Activated naive CD4-positive, alpha-beta T cell treated with Interleukin-2 at 50 U/mL for 16 hours (primary cell): ENCODE data around the gene MIS18BP1.
"Not testable (repeated sequence)": the region's sequence is repeated elsewhere in the genome, so short reads cannot be mapped to it uniquely, and the experiment has no call there.

Experiments
- DNase-seq: peaks from one replicate; pipeline ENCODE4 v3.0.0-alpha.2; 2020

The MIS18BP1 gene

GRCh38 chr14:45253070-45253753 is at the start of gene MIS18BP1:
MIS18BP1 (minus strand) TSS chr14:45253202; CDS start chr14:45247286, 5,916 bp downstream.
- peak; percentile 95 for DNase-seq

GRCh38 chr14:45298423-45299117 is 45.6 kb upstream of the MIS18BP1 start:
- no peak for DNase-seq

DNA sequence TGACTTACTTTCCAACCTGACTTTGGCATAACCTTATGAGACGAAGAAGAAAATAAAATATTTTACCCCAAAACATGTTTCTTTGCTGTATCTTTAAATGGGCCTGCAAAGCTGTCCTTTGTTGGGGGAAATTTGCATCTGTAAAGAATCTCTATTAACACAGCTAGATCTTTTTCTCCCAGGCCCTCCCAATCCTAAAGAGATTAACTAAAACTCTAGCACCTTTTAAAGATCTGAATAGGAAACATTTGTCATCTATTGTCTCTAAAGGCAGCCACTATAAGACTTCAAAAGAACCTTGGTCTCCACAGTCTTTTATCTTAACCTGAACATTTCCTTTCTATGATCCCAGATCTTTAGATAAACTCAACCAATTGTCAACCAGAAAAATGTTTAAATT is 41.8 kb upstream of the MIS18BP1 start:
- DNase-seq, result not testable (repeated sequence)

DNA sequence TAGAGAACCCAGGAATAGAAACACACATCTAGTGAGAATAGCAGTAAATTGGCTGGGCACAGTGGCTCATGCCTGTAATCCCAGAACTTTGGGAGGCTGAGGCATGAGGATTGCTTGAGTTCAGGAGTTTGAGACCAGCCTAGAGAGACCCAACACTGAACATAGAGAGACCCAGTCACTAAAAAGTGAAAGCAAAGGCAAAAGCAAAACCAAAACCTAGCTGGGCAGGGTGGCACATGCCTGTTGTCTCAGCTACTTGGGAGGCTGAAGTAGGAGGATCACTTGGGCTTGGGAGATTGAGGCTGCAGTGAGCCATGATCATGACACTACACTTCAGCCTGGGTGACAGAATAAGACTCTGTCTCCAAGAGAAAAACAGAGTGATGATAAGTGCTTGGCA is 37.5 kb upstream of the MIS18BP1 start:
- DNase-seq, result no peak

DNA sequence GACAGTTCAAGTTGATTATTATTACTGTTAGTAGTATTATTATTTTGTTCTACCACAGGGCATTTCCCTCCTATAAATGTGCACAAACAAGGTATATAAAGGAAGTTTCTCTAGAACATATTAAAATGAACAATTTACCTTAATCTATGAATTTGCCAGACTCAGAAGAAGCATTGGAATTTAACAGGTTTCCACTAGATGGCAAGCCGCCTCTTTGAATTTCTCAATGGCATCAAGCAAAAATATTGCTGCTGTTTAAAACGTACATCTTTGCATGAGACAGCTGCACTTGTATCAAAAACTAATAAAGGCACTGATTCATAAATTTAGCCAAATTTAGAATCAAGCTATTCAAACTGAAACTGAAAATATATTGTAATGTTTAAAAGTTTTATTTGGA is 34.6 kb upstream of the MIS18BP1 start:
- DNase-seq, result no peak

DNA sequence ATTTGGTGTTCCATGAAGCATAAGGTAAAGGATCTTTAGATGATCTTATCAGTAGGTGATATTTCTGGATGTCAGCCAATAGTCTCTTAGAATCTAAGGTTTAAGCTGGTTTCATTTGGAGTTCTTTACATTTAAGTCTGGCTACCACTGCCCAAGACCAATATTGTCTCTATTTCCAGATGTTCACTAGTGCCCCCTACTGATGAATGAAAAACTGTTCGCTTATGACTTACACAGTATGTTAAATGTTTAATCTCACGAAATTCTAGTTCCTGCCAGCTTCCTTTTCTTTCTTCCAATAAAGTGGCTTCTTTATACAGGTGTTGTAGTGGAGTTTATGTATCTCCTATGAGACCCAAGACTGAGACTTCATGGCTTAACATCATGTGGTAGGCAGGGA is 31.8 kb upstream of the MIS18BP1 start:
- no peak for DNase-seq

DNA sequence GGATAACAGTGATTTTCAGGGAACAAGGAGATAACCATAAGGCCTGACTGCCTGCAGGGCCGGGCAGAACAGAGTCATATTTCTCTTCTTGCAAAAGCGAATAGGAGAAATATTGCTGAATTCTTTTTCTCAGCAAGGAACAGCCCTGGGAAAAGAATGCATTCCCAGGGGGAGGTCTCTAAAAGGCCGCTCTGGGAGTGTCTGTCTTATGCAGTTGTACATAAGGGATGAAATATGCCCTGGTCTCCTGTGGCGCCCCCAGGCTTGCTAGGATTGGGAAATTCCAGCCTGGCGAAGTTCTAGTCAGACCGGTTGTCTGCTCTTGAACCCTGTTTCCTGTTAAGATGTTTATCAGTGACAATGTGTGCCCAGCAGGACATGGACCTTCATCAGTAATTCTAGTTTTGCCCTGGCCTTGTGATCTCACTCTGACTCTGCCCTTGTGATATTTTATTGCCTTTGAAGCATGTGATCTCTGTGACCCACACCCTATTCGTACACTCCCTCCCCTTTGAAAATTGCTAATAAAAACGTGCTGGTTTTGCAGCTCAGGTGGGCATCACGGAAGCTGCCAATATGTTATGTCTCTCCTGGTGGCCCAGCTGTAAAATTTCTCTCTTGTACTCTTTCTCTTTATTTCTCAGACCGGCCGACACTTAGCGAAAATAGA is 28.9 kb upstream of the MIS18BP1 start:
- not testable (repeated sequence) for DNase-seq

DNA sequence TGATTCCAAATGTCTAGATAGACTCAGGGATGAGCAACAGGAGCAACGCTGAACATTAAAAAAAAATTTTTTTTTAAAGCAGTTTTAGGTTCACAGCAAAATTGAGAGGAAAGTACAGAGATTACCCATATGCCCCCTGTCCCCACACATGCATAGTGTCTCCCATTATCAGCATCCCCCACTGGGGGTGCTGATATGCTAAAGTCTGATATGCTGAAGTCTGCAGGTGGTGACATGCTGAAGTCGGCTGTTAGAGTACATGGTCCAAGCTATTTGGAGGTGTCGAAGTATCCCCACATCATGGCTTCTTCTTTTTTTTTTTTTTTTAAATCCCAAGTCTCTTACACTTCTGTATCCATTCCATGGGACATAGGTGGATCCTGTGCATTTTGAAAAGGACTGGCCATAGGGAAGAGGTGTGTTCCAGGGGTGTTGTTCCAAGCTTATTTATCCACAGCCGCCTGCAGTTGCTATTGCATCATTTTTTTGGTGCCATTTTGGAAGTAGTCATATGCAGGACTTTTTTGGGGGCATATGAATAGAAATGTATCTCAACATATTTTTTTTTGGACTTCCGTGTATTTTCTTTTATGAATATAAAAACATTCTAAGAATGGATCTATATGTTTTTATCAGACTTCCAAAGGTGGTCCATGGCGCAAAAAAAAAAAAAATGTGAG is 19.0 kb upstream of the MIS18BP1 start:
- DNase-seq, result no peak

DNA sequence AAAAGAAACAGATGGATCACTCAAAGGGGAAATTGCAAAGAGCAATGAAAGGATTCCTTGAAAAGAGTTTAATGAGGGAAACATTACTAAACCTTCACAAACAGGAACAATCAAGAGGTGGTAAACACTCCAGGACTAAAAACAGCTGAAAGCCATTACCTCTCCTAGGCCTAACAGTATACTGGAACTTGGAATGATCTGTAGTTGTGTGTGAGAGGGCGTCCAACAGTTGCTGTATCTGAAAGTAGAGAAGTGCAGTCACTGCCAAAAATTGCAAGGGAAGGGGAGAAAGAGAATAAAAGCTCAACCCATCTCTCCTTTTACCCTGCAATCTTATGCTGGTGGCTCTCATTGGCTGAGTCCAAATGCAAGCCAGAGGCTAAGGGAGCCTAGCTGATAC is 17.0 kb upstream of the MIS18BP1 start:
- DNase-seq, result no peak

- DNase-seq, result no peak
Measured at GRCh38 chr14:45267071-45267470, 14.1 kb upstream of the MIS18BP1 start.

DNA sequence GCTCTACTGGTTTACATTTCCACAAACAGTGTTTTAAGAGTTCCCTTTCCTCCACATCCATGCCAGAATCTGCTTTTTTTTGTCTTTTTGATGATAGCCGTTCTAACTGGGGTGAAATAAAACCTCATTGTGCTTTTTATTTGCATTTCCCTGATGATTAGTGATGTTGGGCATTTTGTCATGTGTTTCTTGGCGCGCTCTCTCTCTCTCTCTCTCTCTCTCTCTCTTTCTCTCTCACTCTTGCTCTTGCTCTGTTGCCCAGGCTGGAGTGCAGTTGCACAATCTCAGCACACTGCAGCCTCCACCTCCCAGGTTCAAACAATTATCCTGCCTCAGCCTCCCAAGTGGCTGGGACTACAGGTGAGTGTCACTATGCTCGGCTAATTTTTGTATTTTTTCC is 9.6 kb upstream of the MIS18BP1 start:
- DNase-seq, result no peak

- DNase-seq, result no peak
Measured at GRCh38 chr14:45261209-45261608, 8.2 kb upstream of the MIS18BP1 start.

DNA sequence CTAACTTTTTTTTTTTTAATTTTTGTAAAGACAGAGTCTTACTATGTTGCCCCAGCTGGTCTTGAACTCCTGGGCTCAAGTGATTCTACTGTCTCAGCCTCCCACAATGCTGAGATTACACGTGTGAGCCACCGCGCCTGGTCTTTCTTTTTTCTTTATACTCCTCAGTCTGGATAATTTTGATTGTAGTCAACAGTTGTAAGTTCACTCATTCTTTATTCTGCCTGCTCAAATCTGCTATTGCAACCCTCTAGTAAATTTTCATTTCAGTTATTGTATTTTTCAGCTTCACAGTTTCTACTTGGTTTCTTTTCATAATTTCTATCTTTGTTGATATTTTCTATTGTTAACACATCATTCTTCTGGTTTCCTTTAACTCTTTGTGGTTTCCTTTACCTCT is 5.8 kb upstream of the MIS18BP1 start:
- DNase-seq, result no peak

GRCh38 chr14:45258073-45258472 is 5.1 kb upstream of the MIS18BP1 start:
- DNase-seq, result no peak

DNA sequence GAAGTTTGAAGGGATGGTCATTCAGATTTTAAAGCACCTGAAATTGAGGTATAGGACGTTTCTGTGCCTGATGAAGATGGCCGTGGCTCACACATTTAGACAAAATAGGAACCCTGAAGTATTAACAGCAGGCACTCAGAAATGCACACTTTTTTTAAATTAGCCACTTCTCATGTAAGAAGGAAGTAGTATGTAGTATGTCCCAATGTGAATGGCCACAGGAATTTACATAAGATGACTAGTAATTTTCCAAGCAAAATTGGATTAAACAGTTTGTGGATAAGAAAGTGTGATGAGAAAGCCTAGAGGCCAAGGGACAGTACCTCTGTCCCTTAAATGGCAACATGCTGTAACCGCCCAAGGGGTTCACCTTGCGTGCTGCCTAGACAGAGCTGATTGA is 1.8 kb upstream of the MIS18BP1 start:
- DNase-seq, result no peak

- no peak for DNase-seq
Measured at GRCh38 chr14:45253754-45254310, 830 bp upstream of the MIS18BP1 start.

- DNase-seq, result no peak
Measured at GRCh38 chr14:45252366-45253069, 484 bp downstream of the MIS18BP1 start.

GRCh38 chr14:45251912-45252311 is 1.1 kb downstream of the MIS18BP1 start:
- DNase-seq, result no peak

DNA sequence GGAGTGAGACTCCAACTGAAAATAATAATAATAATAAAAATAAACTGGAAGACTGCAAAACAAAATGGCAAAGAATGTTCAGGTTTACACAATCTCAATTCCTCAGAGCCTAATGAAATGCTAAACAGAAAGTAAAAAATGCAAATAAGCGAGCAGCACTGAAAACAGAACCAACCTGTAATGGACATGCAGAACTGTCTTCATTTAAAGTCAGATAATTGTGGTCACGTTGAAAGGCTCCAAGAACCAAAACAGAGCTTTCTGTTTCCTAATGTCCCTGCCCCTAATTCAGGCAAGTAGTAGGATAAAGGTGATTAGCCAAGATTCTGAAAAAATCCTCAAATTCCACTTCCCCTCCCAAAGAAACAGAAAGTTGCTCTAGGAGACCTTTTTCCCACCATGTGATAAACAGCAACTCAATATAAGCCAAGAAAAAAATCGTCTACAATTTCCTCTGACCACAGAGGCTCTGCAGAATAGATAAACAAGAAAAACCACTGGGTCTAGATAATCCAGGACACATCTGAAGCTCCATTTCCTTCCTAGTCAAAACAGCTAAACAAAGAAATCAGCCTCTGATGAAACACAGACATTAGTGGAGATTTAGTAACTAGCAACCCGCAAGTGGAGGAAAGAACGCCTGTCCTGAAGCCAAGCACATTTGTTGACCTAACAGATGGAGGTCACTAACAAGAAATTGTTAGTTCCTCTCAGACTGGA is 3.0 kb downstream of the MIS18BP1 start:
- no peak for DNase-seq

GRCh38 chr14:45247427-45247826 is 5.6 kb downstream of the MIS18BP1 start:
- DNase-seq, result no peak

GRCh38 chr14:45246691-45247090 is 6.3 kb downstream of the MIS18BP1 start:
- DNase-seq, result no peak

DNA sequence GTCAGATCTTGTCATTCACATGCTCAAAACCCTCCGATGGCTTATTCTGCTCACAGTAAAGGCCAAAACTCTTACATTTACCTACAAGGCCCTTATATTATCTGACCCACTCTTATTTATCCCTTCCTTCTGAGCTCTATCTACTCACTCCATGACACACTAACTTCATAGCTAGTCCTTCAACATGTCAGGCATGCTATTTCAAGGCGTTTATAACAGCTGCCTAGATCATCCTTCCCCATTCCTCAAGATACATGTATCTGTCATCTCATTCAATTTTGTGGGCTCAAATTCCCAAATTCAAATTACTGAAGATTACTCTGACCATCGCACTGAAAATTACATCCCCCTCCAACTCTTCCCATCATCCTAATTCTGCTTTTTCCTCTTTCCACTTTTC is 6.9 kb downstream of the MIS18BP1 start:
- DNase-seq, result no peak
